Right ventricle myocardium inferior (tissue), 1 donor: Measurements from ENCODE around the gene FBXW5. TPM values are rescaled to one million over a fixed set of nuclear protein-coding genes. Genes with fewer than 3 reads are reported as not detected.

Experiments
- ATAC-seq: fragments of 200-7000 bp; cut with Tn5 transposase; one replicate; pipeline ENCODE4 v1.9.1; 2020; ENCODE audit warnings: mild to moderate bottlenecking, moderate library complexity
- DNase-seq: peaks from one replicate; pipeline ENCODE4 v3.0.0; 2021; ENCODE audit errors: missing footprints
- intact Hi-C: fragments of 100-400 bp; cut with DNase I; formaldehyde crosslinking; loops from one replicate; pipeline ENCODE4 v1.11.0; 2022
- total RNA-seq: library from RNA; stranded (reverse); fragmentation: NEBNext Ultra II Directional; extraction: Animal tissue kit (Norgen Biotek cat#: 25700); gene quantifications from one replicate; pipeline ENCODE4 v1.2.1, GENCODE V29; 2021
- donor health status: DM: no; HTN: yes; CAD: no; lungs with severe emphysema.

FBXW5 gene
- total RNA-seq, 1 donor from 2014 or later: 143 TPM

DNA sequence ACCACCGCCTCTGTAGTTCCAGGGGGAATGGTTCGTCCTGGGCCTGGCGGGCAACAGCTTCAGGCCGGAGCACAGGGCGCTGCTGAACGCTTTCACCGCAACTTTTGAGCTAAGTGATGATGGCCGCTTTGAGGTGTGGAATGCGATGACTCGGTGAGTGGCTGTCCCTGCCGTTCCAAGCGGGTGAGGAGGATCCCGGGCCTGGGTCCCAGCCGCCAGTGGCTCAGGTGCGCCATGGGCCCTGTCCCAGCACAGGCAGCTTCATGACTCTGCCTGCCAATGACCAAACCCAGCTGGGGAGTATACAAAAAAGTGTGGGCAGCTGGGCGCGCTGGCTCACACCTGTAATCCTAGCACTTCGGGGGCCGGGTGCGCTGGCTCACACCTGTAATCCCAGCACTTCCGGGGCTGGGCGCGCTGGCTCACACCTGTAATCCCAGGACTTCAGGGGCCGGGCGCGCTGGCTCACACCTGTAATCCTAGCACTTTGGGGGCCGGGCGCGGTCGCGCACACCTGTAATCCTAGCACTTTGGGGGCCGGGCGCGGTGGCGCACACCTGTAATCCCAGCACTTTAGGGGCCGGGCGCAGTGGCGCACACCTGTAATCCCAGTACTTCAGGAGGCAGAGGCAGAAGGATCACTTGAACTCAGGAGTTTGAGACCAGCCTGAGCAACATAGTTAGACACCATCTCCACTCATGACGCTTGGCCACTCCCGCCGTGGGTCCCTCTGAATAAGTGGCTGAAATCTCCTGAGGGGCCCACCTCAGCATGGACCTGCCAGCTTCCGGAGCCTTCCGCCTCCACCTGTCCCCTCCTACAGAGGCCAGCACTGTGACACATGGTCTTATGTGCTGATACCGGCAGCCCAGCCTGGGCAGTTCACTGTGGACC, 8.6 kb upstream of the FBXW5 start:
- intact Hi-C loops: no loop called here
- no peak for ATAC-seq

DNA sequence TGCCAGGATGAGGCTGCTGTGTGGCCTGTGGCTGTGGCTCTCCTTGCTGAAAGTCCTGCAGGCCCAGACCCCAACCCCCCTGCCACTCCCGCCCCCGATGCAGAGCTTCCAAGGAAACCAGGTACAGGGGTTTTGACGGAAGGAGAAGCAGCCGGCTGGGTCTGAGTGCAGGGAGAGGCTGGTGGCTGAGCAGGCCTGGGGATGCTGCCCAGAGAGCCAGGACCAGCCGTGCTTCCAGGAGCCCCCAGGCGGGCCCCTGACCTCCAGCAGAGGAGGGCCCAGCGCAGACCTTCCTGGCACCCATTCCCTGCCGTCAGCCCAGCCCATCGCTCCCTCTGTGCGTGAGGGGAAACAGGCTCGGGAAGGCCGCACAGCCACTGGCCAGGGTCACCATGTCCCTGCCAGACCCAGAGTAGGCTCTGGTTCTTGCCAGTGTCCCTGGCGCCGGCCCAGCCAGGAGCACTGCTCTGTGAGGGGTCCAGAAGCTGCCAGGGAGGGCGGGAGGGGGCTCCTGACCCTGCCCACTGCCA, 7.8 kb upstream of the FBXW5 start:
- DNase-seq (peak; percentile 66), ATAC-seq (no peak)
- intact Hi-C loops: no loop called here

More for the DNA sequence above, 8.6 kb upstream of the FBXW5 start:
- peak; percentile 52 for DNase-seq

DNA sequence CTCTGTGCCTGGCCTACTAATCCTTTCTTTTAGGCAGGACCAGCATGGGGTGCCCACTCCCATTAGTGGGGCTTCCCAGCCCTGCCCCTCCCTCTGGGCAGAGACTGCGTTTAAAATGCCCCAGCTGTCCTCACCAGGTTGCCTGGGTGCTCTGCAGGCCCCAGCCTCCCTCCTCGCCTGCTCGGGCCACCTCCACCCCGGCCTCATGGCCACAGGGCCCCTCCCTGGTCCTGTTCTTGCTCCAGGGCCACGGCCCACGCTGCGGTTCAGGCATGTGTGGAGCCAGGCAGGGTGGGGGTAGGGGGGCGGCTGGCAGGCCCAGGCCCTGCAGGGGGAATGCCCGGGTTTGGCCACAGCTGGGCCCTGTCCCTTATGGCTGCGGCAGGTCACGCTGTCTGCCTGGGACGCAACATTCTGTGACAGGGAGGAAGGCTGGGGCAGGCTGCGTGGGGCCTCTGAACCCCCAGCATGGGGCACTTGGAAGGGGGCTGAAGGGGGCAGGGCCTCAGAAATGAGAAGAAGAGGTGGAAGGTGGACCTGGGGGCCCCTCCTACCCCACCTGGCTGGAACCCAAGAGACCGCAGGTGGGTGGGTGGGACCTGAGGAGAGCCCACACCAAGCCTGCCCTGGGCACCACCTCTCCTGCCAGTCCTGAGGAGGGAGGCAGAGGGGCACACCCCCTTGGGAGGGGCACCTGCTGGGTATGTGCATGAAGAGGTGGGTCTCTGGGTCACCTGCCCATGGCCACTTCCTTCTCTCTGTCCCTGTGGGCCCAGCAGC, 7.2 kb upstream of the FBXW5 start, which contains the start of gene LCN12:
TSS of gene LCN12 (plus strand) at position 733 of the 780 bp plus-strand sequence. CDS start 55 bp downstream, outside the sequence.
- no peak for ATAC-seq
- DNase-seq: peak; percentile 46
- intact Hi-C loops: loop anchor here (2.0 kb wide), 1 partner anchor 39 kb away; no protein-coding TSS in a partner anchor

DNA sequence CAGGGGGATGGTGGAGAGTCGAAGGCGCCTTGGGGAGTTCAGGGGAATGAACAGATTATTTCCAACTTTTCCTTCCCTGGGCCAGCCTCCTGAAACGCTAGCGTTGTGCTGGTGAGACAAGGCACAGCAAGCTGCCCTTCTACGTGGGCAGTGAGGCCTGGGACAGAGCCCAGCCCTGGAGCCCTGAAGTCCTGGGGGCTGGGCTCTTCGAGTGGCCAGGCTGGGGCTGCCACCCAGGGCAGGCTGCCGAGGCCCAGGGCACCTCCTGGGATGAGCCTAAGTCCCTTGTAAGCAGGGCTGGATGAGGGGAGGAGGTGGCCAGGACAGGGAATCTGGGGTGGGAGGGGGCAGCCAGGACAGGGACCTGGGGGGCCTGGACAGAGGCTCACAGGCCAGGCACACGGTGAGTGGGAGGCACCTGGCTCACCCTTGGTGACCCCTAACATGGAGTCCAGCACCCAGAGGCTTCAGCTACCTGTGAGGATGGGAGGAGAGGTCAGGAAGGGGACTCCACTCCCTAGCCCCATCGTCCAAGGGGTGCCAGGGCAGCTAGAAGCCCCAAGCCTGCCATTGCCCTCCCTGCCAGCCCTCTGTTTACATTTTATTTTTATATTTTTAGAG, 6.2 kb upstream of the FBXW5 start:
- peak; percentile 46 for ATAC-seq
- peak; percentile 34 for DNase-seq
- intact Hi-C loops: loop anchor here (1.0 to 2.0 kb wide), 2 partner anchors 28 to 40 kb away; no protein-coding TSS in a partner anchor

DNA sequence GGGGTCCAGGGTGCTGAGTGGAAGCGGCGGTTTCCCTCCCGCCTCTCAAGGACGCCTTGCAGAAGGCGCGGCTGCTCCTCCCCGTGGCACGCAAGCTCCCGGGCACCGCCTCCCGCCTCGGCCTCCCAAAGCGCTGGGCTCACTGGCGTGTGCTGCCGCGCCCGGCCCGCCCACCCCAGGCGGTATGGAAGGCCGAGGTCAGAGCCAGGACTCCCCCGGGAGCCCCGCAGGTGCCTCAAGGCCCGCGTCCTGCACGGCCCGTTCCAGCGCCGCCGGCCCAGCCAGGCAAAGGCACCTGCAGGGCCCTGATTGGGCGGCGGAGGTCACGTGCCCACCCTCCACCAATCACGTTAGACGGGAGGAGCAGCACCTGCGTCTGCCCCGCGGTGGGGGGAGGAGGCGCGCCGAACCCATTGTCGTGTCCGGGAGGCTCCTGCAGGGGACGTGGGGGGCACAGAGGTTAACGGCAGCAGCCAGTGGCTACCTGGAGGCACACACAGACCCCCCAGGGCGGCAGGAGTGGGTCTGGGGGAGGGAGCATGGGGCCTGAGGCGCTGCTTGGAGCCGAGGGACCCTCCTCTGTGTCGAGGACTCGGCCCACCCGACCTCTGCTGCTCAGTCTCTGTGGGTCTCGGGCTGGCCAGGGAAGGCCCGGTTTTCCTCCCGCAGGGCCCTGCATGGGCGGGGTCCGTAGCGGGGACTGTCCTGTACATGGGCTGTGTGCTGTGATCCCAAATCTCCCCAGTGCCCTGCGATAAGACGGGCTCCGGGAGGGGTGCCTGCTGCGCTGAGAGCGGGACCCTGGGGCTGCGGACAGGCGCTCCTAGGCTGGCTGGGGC, 5.5 kb upstream of the FBXW5 start:
- peak; percentile 98 for DNase-seq
- intact Hi-C loops: loop anchor here (1.0 to 2.0 kb wide), 3 partner anchors 28 to 85 kb away; no protein-coding TSS in a partner anchor
- ATAC-seq: peak; percentile 89

DNA sequence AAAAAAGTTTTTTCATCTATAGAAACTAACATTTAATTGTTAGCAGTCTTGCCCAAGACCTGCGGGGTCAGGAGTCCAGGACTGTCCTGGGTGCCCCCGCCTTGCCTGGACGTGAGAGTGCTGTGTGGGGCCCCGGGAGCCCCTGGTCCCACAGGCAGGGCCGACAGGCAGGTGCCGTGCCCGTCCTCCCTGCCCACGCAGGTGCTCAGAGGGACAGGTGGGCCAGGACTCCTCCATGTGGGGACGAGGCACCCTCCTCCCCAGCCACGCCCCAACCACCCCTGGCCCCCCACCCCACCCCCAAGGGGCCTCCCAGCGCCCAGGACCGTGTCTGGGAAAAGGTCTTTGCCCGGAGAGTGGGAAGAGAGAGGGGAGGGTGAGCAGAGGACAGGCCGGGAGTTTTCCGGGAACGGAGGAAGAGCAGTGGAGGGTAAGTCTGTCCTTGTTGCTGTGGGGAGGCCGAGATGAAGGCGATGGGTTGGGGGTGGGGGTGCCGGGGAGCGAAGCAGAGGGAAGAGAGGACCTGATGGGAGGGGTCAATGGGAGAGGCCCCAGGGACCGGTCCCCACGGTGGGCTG, 4.8 kb upstream of the FBXW5 start:
- intact Hi-C loops: loop anchor here (2.0 kb wide), 1 partner anchor 85 kb away; no protein-coding TSS in a partner anchor
- no peak for ATAC-seq

DNA sequence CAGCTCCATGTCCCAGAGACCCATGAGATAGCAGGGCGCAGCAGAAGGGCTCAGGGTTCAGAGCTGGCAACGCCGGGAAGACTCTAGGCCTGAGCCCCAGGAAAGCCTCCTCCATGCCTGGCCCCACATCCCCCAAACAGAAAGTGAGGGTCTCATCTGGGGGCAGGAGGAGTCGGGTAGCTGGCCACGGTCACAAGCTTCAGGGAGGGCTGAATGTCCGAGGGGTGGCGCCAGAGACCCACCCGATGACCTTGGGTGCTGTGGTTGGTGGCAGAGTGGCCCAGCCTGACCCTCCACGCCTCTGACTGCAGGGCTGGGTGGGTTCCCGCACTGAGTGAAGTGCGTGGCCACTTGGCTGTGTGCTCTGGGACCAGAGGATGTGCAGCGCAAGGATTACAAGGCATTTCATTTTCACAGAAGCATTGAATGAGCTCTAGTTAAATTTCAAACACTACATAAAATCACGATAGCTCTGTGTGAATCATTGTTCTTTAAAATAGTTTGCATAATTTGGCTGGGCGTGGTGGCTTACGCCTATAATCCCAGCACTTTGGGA, 3.5 kb upstream of the FBXW5 start:
- DNase-seq (peak; percentile 86), ATAC-seq (no peak)
- intact Hi-C loops: loop anchor here (2.0 kb wide), 1 partner anchor 87 kb away; no protein-coding TSS in a partner anchor

More for the DNA sequence above, 4.8 kb upstream of the FBXW5 start:
- peak; percentile 56 for DNase-seq

DNA sequence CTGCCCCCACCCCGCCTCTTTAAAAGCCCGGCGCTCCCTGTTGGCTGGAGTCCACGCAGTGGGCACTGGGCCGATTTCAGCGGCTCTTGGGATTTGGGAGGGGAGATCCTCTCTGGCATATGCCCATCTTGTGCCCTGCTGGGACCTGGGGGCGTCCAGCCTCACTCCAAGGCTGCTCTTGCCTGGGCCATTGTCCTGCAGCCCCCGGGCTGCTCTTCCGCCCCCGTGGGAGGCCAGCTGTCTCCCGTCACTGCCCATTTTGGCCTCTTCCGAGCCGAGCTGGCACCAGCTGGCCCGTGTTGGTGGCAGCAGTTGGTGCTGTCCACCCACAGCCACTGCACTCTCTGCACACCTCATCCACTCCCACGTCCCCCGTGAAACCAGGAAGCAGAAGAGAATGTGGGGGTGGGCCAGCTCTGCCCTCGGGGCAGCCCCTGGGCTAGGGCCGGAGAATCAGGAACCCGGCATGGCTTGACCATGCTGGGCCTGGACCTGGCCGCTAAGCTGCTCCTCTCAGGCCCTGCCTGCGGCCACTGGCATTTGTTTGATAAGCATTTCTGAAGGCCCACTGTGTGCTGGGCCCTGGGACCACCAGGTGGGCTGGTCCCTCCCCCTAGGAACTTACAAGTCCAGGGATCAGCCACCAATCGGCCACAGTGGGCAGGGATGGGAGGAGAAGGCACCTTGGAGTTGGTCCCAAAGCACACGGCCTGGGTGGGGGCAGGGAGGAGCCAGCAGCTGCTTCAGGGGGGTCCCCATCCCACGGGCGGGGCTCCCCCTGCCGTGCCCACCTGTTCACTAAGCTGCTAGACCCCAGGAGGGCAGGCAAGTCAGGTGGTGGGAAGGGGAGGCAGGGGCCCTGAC, 2.7 kb upstream of the FBXW5 start:
- DNase-seq: peak; percentile 65
- intact Hi-C loops: no loop called here

DNA sequence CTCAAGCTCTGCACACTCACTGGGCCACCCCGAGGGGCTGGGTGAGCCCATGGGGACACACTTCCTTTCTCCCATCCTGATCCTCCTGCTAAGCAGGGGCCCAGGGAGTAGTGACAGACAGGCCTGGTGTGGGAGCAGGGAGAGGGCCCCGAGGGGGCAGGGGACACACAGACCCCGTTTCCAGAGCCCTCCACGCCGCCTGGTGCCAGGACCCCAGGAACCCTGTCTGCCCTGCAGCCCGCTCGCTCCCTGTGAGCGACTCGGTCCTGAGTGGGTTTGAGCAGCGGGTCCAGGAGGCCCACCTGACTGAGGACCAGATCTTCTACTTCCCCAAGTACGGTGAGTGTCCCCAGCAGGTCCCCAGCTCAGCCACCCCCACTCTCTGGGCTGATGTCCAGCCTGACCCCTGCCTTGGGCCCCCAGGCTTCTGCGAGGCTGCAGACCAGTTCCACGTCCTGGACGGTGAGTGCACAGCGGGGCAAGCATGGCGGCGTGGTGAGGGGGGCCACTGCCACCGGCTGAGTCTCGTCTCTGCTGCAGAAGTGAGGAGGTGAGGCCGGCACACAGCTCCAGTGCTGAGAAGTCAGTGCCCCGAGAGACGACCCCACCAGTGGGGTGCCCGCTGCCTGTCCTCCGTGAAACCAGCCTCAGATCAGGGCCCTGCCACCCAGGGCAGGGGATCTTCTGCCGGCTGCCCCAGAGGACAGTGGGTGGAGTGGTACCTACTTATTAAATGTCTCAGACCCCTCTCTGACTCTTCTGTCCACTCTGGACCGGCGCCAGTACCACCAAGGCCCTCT, 1.9 kb upstream of the FBXW5 start:
- ATAC-seq: no peak
- intact Hi-C loops: no loop called here
- DNase-seq: no peak

More for the DNA sequence above, 2.7 kb upstream of the FBXW5 start:
- ATAC-seq: no peak

DNA sequence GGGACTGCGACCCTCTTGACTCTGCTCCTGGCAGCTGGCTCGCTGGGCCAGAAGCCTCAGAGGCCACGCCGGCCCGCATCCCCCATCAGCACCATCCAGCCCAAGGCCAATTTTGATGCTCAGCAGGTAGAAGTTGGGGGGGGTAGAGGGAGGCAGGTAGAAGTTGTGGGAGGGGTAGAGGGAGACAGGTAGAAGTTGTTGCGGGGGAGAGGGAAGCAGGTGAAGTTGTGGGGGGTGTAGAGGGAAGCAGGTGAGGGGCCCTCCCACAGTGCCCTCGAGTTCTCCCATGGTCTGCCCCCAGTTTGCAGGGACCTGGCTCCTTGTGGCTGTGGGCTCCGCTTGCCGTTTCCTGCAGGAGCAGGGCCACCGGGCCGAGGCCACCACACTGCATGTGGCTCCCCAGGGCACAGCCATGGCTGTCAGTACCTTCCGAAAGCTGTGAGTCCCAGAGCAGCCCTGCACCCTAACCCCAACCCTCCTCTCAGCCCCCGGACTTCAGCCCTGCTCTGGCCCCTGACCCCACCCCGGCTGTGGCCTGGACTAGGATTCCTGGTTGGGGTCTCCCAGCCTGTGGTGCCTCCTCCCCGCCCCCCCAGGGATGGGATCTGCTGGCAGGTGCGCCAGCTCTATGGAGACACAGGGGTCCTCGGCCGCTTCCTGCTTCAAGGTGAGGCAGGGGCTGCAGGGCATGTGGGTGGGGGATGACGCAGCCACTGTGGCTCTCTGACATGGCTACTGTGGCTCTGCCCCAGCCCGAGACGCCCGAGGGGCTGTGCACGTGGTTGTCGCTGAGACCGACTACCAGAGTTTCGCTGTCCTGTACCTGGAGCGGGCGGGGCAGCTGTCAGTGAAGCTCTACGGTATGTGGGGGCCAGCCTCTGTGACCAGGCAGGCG, 1.0 kb upstream of the FBXW5 start:
- intact Hi-C loops: loop anchor here (2.0 kb wide), 1 partner anchor 155 kb away; the partner anchor contains the start of gene TMEM141
- DNase-seq: peak; percentile 76
- ATAC-seq: no peak

DNA sequence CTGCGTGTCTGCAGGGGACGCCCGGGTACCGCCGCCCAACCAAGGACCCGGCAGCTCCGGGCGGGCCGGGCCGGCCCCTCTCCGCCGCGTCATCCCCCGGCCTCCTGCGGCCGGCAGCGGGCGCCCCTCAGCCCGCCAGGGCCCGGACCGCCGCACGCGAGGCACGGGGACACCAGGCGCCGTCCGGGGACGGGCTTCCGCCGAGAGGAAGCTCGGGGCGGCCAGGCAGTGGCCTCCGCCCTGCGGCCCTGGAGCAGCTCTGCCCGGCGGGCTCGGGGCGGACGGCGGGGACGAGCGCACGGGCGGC, 373 bp downstream of the FBXW5 start:
- ATAC-seq (peak; percentile 14), DNase-seq (no peak)
- intact Hi-C loops: loop anchor here (1.0 to 5.0 kb wide), 6 partner anchors 42 to 153 kb away; partner anchors contain the start of genes EDF1, PHPT1, RABL6 and TMEM141

DNA sequence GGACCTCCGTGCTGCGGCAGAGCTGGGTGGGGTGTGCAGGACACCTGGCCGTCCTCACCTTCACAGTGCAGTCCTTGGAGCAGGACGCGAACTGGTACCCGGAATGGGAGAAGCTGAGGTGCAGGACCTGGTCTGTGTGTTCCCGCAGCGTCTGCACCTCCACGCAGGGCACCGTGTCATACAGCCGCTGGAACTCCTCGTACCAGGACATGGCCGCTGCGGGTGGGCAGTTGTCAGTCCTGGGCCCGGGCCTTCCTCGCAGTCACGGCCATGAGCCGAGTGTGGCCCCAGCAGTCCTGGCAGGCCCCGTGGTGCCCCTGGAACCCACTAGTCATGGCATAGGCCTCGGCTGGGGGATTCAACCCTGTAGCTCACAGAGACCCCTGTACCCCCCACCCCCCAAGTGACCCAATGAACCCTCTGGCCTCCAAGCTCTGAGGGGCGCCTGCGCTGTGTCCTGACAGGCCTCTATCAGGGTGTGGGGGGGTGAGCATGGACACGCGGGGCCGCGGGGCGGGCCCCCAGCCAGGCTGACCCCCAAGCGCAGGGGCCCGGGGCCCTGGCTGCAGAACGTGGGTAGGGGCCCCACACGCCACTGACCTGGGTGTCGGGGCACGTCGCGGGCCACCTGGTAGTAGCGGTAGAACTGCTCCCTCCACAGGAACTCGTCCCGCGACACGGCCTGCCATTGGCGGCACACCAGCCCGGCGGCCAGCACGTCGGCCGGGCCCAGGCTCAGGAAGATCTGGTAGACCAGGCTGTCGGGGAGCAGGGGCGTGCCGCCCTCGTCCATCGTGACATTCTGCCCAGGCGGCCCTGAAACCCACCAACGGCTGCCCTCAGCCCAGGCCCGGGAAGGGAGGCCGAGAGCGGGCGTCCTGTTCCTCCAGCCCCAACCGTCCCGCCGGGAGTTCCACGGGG, 987 bp downstream of the FBXW5 start:
- DNase-seq (no peak), ATAC-seq (no peak)

DNA sequence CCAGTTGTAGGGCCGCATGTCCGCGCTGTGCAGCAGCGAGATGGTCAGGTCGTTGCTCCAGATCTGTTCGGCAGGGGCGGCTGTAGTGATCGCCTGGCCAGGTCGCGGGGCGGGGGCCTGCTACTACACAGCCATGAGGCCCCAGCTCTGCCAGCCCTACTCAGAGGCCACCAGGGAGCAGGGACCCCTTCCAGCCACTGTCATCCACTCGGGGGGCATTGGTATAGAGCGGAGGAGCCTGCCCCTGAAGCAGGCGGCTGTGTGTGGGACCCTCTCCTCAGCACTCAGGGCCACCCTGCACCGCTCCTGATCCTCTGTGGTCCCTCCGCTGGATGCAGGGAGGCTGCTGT, 1.7 kb downstream of the FBXW5 start:
- DNase-seq: no peak
- intact Hi-C loops: loop anchor here (5.0 kb wide), 4 partner anchors 41 to 136 kb away; partner anchors contain the start of genes EDF1, RABL6 and TRAF2

More for the DNA sequence above, 987 bp downstream of the FBXW5 start:
- intact Hi-C loops: loop anchor here (1.0 to 5.0 kb wide), 6 partner anchors 41 to 153 kb away; partner anchors contain the start of genes EDF1, PHPT1, RABL6 and TMEM141

More for the DNA sequence above, 1.7 kb downstream of the FBXW5 start:
- ATAC-seq: no peak
